HG03558 (cell line): ENCODE data around the gene CCNJ.

Source experiments
- ATAC-seq: cut with Tn5 transposase; IDR thresholded peaks from one replicate; pipeline ENCODE4 v1.9.1; 2021; ENCODE audit warnings: moderate number of reproducible peaks; ENCODE audit not compliant: unreplicated experiment; ENCODE audit errors: extremely low read depth

The CCNJ gene

GRCh38 chr10:96053985-96054384, 10.6 kb downstream of the CCNJ start:
- no peak for ATAC-seq

- ATAC-seq, result no peak
Observed at GRCh38 chr10:96056787-96057186, 13.4 kb downstream of the CCNJ start.

- no peak for ATAC-seq
Observed at GRCh38 chr10:96061232-96061631, 17.8 kb downstream of the CCNJ start.

GRCh38 chr10:96072674-96073073, 29.3 kb downstream of the CCNJ start:
- no peak for ATAC-seq

- ATAC-seq, result no peak
Observed at GRCh38 chr10:96073722-96074121, 30.3 kb downstream of the CCNJ start.

- no peak for ATAC-seq
Observed at GRCh38 chr10:96074776-96075175, 31.4 kb downstream of the CCNJ start.

- ATAC-seq, result no peak
Observed at GRCh38 chr10:96075977-96076376, 32.6 kb downstream of the CCNJ start.

- no peak for ATAC-seq
Observed at GRCh38 chr10:96077156-96077555, 33.8 kb downstream of the CCNJ start.

GRCh38 chr10:96082153-96082552, 38.8 kb downstream of the CCNJ start:
- no peak for ATAC-seq

- ATAC-seq, result no peak
Observed at GRCh38 chr10:96082748-96083147, 39.4 kb downstream of the CCNJ start.

GRCh38 chr10:96089116-96089515, 45.7 kb downstream of the CCNJ start:
- no peak for ATAC-seq

- no peak for ATAC-seq
Observed at GRCh38 chr10:96089670-96090462, 46.5 kb downstream of the CCNJ start.

GRCh38 chr10:96090463-96090800, 47.0 kb downstream of the CCNJ start:
- ATAC-seq, result no peak

- no peak for ATAC-seq
Observed at GRCh38 chr10:96092999-96093767, 49.8 kb downstream of the CCNJ start.

GRCh38 chr10:96093948-96094347, 50.6 kb downstream of the CCNJ start:
- no peak for ATAC-seq

- ATAC-seq, result no peak
Observed at GRCh38 chr10:96096958-96097357, 53.6 kb downstream of the CCNJ start.

GRCh38 chr10:96097865-96098264, 54.5 kb downstream of the CCNJ start:
- no peak for ATAC-seq

- ATAC-seq, result no peak
Observed at GRCh38 chr10:96107623-96108038, 64.2 kb downstream of the CCNJ start.
